ENCODE measurements around the gene OR10K1.

DNA sequence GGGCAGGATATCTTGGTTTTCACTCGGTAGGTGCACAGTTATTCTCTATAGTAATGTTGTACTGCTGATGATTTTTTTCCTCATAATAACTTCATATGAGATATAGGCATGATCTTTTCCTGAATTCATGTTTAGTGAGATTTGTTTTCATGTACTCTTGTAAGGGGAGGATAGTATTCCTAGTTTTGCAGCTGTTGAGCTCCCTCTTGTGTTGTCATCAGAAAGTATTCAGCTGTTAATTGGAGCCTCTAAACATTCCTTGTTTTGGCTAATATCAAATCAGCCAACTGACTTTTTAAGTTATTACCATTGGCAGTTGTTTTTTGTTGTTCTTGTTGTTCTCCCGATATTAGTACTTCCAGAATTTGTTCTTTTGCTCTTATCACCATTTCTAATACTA lies 34.7 kb downstream of the OR10K1 start:
- TF ChIP-seq, protein P1, sequence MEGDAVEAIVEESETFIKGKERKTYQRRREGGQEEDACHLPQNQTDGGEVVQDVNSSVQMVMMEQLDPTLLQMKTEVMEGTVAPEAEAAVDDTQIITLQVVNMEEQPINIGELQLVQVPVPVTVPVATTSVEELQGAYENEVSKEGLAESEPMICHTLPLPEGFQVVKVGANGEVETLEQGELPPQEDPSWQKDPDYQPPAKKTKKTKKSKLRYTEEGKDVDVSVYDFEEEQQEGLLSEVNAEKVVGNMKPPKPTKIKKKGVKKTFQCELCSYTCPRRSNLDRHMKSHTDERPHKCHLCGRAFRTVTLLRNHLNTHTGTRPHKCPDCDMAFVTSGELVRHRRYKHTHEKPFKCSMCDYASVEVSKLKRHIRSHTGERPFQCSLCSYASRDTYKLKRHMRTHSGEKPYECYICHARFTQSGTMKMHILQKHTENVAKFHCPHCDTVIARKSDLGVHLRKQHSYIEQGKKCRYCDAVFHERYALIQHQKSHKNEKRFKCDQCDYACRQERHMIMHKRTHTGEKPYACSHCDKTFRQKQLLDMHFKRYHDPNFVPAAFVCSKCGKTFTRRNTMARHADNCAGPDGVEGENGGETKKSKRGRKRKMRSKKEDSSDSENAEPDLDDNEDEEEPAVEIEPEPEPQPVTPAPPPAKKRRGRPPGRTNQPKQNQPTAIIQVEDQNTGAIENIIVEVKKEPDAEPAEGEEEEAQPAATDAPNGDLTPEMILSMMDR (IDR thresholded peaks at IDR 0.05): peak in 2 of 3 experiments; percentile 16 to 22
- no peak for TF ChIP-seq POLR2A (IDR thresholded peaks at IDR 0.05)
